Stimulated activated naive B cell treated with anti-CD40 and anti-IgM and Interleukin-4, amounts not matched to agents 10 μg/mL and 1 μg/mL and 100 μg/mL, for 72 hours (primary cell): ENCODE results near the gene GRPEL1.

ENCODE experiments used
- ATAC-seq, 2 donors: fragments of 150-1000 bp; cut with Tn5 transposase; replicated peaks; 2 replicates each; pipeline ENCODE4 v1.10.0; 2021; ENCODE audit warnings: moderate library complexity in 1 of 2
- DNase-seq: peaks from one replicate; pipeline ENCODE4 v3.0.0; 2021
- H3K27ac Mint-ChIP-seq: one replicate; pipeline ENCODE4 v1.8.0; 2022; ENCODE audit warnings: mild to moderate bottlenecking, mixed read lengths
- H3K27me3 Mint-ChIP-seq, 2 donors: one replicate each; pipeline ENCODE4 v1.8.0; 2022; ENCODE audit warnings: mixed read lengths in 2 of 2
- H3K36me3 Mint-ChIP-seq, 2 donors: one replicate each; pipeline ENCODE4 v1.8.0; 2022; ENCODE audit warnings: mixed read lengths in 2 of 2, mild to moderate bottlenecking in 1 of 2
- H3K4me1 Mint-ChIP-seq, 2 donors: one replicate each; pipeline ENCODE4 v1.8.0; 2022; ENCODE audit warnings: mixed read lengths in 2 of 2, mild to moderate bottlenecking in 1 of 2
- H3K4me3 Mint-ChIP-seq, 2 donors: one replicate each; pipeline ENCODE4 v1.8.0; 2022; ENCODE audit warnings: mild to moderate bottlenecking in 2 of 2, mixed read lengths in 2 of 2, moderate library complexity in 1 of 2
- H3K9me3 Mint-ChIP-seq, 2 donors: one replicate each; pipeline ENCODE4 v1.8.0; 2022; ENCODE audit warnings: mixed read lengths in 2 of 2, mild to moderate bottlenecking in 1 of 2

The GRPEL1 gene

DNA sequence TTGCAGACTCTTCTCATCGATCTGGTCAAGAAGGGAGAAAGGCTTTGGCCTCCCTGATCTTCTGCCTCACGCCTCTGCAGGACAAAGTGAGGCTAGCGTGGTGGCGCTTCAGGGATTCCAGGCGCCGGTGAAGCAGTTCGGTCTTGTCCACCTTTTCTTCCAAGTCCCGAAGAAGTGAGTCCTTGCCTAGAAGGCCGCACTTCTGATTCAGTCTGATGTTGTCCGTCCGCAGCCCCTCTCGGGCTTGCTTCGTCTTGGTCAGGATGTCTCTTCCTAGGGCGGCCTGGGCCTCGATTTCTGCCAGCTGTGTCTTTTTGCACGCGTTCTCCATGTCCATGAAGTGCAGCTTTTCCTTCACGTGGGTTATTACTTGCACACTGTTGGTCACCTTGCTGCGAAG lies 26.6 kb downstream of the GRPEL1 start:
- DNase-seq: no peak
- no peak for ATAC-seq
- H3K9me3 Mint-ChIP-seq: no peaks in the 10 kb centered on the region
- no peak overlapping the region for H3K4me3 Mint-ChIP-seq
- H3K27me3 Mint-ChIP-seq: no peaks in the 10 kb centered on the region
- H3K27ac Mint-ChIP-seq: no peak overlapping the region
- peaks cover 31 to 45% of the 10 kb centered on the region in 2 donors for H3K4me1 Mint-ChIP-seq
- peaks cover 0 to 2% of the 10 kb centered on the region in 2 donors for H3K36me3 Mint-ChIP-seq

DNA sequence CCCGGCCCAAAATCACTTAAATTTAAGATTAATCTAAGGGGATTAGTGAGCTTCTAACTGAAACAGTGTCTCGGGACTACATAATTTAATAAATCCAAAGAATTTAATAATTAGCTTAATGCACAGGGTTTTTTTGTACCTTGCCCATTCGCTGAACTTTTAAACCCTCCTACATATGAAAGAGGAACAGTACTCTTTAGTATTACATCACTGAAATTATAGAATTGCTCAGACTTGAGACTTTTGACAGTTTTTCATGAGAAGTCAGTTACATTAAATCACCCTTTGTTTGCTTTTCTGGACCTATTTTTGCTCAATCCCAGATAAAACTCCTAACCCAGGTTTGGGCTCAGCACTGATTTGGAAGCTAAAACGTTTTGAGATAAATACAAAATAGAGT lies 27.1 kb downstream of the GRPEL1 start:
- ATAC-seq: no peak
- no peaks in the 10 kb centered on the region for H3K9me3 Mint-ChIP-seq
- no peak for DNase-seq
- peaks cover 26 to 40% of the 10 kb centered on the region in 2 donors for H3K4me1 Mint-ChIP-seq
- H3K27ac Mint-ChIP-seq: no peak overlapping the region
- no peaks in the 10 kb centered on the region for H3K27me3 Mint-ChIP-seq
- no peak overlapping the region for H3K4me3 Mint-ChIP-seq
- peaks cover 0 to 2% of the 10 kb centered on the region in 2 donors for H3K36me3 Mint-ChIP-seq

DNA sequence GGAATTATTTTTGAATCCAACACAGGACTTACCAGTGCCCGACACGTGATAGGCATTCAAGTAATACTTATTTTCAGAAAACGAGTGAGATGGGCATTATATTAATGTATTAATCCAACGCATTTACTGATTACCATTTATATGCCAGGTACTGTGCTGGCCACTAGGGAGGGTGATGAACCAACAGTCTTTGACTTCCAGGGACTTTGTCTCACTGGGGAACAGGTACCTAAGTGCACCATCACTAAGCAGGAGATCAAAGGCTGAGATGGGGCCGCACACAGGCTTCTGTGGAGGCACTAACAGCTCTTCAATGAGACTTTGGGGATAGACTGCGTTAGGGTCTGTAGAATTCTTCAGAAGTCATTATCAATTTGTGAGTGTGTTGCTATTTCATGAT lies 30.4 kb downstream of the GRPEL1 start:
- no peak overlapping the region for H3K4me3 Mint-ChIP-seq
- no peak for ATAC-seq

DNA sequence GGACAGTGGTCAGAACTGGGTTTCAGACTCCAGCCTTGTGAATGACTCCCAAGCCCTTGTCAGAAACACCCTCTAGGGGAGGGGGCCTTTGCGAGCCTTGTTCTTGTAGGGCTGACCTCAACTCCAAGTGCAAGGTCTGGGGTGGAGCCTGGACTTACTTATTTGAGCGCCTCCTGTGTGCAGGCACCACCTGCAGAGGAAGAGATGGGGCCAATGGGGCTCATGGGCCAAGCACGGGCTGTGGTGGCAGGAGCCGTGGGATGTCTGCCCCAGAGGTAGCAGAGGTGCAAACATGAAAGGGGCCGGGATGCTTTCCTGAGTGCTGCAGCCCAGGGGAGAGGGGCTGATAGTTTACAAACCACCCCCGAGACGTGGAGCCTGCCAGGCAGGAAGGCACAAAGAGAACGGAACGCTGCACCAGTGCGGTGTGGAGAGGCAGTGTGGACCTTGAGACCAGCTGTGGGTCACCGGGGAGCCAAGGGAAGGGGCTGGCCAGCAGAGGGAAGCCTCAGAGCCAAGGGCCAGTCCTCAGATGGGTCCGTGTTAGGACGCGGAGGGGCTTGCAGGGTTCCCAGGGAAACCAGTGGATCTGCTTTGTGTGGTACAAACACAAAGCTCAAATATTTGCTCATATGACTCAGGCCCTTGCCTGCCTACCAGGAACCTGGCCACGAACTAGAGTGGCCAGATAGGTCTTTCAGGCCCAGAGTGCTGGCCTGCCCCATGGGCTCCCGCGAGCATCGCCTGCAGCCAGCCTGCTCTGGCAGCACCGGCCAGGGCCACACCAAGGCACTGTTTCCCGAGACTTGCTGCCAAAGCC lies 33.4 kb downstream of the GRPEL1 start:
- DNase-seq (no peak), ATAC-seq (no peak)
- H3K36me3 Mint-ChIP-seq: peaks cover 21 to 23% of the 10 kb centered on the region in 2 donors
- no peak overlapping the region for H3K27ac Mint-ChIP-seq
- H3K27me3 Mint-ChIP-seq: no peaks in the 10 kb centered on the region
- peaks cover 0 to 4% of the 10 kb centered on the region in 2 donors for H3K4me1 Mint-ChIP-seq
- peak overlapping the region in 1 of 2 donors; percentile 53 for H3K4me3 Mint-ChIP-seq
- no peaks in the 10 kb centered on the region for H3K9me3 Mint-ChIP-seq

More for the DNA sequence above, 30.4 kb downstream of the GRPEL1 start:
- H3K36me3 Mint-ChIP-seq: peaks cover 2 to 7% of the 10 kb centered on the region in 2 donors
- H3K9me3 Mint-ChIP-seq: no peaks in the 10 kb centered on the region
- no peak overlapping the region for H3K27ac Mint-ChIP-seq
- H3K27me3 Mint-ChIP-seq: no peaks in the 10 kb centered on the region
- no peak for DNase-seq
- peaks cover 11 to 14% of the 10 kb centered on the region in 2 donors for H3K4me1 Mint-ChIP-seq

DNA sequence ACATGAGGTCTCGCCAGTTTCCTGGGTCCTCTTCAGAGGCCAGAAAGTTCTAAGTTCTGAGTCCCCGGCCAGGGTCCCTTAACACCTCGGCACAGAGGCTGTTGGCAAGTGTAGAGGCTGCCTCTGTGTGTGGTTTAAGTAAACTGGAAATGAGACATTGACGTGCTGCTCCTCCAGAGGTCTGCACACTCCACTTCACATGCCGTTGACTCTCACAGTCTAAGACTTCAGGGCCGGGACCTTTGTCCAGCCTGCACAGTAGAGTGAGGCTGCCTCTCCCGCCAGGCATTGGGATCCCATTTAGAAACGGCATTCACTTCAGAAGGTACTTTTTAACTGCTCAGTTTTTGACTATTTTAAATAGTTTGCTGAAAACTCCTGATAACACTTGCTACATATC lies 35.3 kb downstream of the GRPEL1 start:
- Mint-ChIP-seq H3K4me3 (no peak overlapping the region), H3K36me3 (peaks cover 35 to 37% of the 10 kb centered on the region in 2 donors), H3K27me3 (no peaks in the 10 kb centered on the region), H3K27ac (no peak overlapping the region), H3K9me3 (peaks cover 0 to 1% of the 10 kb centered on the region in 2 donors), H3K4me1 (peaks cover 8 to 16% of the 10 kb centered on the region in 2 donors)
- no peak for DNase-seq
- ATAC-seq: no peak

GRCh38 chr4:7031558-7032449 lies 36.1 kb downstream of the GRPEL1 start:
- ATAC-seq: no peak
- H3K27ac Mint-ChIP-seq: no peak overlapping the region
- peaks cover 13 to 24% of the 10 kb centered on the region in 2 donors for H3K4me1 Mint-ChIP-seq
- peaks cover 0 to 2% of the 10 kb centered on the region in 2 donors for H3K9me3 Mint-ChIP-seq
- no peak overlapping the region for H3K4me3 Mint-ChIP-seq
- no peaks in the 10 kb centered on the region for H3K27me3 Mint-ChIP-seq
- no peak for DNase-seq
- peaks cover 42 to 45% of the 10 kb centered on the region in 2 donors for H3K36me3 Mint-ChIP-seq

GRCh38 chr4:7030856-7031255 lies 37.0 kb downstream of the GRPEL1 start:
- Mint-ChIP-seq H3K27ac (peak overlapping the region; percentile 70), H3K4me1 (peaks cover 13 to 28% of the 10 kb centered on the region in 2 donors), H3K4me3 (no peak overlapping the region), H3K9me3 (peaks cover 0 to 2% of the 10 kb centered on the region in 2 donors), H3K27me3 (no peaks in the 10 kb centered on the region), H3K36me3 (peaks cover 47 to 54% of the 10 kb centered on the region in 2 donors)
- no peak for ATAC-seq
- no peak for DNase-seq

DNA sequence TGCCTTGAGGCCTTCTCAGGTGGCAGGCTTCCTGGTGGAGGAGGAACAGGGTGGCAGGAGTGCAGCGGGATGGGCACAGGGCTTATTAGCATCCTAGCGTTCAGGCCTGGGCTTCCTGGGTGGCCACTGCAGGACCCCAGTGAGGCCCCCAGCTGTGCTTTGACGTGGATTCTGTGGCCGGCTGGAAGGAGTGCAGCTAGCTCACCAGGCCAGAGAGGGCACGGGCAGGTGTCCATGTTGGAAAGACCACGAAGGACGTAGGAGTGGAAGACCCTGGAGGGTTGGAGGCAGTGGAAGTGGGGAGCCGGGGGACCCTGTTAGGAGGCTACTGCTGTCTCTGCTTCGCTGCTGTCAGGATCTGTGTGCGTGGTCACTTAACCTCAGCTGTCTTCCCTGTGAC lies 37.9 kb downstream of the GRPEL1 start:
- no peak overlapping the region for H3K27ac Mint-ChIP-seq
- DNase-seq: no peak
- H3K4me1 Mint-ChIP-seq: peaks cover 13 to 28% of the 10 kb centered on the region in 2 donors
- H3K4me3 Mint-ChIP-seq: no peak overlapping the region
- H3K36me3 Mint-ChIP-seq: peaks cover 47 to 55% of the 10 kb centered on the region in 2 donors
- no peak for ATAC-seq
- H3K9me3 Mint-ChIP-seq: peaks cover 0 to 2% of the 10 kb centered on the region in 2 donors
- no peaks in the 10 kb centered on the region for H3K27me3 Mint-ChIP-seq

DNA sequence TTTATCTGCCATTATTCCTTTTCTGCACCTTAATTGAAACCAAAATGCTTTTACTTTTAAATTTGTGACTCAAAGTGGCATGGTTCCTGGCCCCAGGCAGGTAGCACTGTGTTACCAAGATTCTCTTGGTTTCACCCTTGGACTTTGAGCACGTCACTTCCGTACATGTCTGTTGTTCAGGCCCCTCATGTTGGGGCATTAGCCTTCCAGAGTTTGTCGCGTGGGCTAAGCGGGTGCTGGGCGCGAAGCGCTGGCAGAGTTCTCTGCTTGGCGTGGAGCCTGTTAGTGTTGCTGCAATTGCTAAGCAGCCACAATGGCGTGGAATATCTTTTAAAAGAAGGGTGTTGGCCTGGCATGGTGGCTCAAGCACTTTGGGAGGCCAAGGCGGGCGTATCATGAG lies 38.7 kb downstream of the GRPEL1 start:
- Mint-ChIP-seq H3K4me3 (no peak overlapping the region), H3K4me1 (peaks cover 13 to 28% of the 10 kb centered on the region in 2 donors), H3K27ac (peak overlapping the region; percentile 65), H3K36me3 (peaks cover 47 to 55% of the 10 kb centered on the region in 2 donors), H3K27me3 (no peaks in the 10 kb centered on the region), H3K9me3 (peaks cover 0 to 2% of the 10 kb centered on the region in 2 donors)
- DNase-seq: no peak
- ATAC-seq: no peak

DNA sequence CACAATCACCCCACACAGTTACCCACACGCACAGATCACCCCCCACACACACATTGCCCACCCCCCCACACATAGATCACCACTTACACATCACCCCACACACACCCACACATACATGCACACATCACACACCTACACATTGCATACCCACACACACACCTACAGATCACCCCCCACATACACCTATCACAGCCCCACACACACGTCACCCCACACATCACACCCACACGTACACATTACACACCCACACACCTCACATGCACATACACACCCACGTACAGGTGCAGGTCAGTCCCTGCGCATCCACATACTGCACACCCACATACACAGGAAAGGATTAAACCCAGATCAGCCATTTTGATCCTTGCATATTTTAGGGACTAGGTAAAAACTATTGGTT lies 40.0 kb downstream of the GRPEL1 start:
- no peak overlapping the region for H3K27ac Mint-ChIP-seq
- H3K27me3 Mint-ChIP-seq: no peaks in the 10 kb centered on the region
- ATAC-seq (no peak), DNase-seq (no peak)
- peaks cover 0 to 2% of the 10 kb centered on the region in 2 donors for H3K9me3 Mint-ChIP-seq
- no peak overlapping the region for H3K4me3 Mint-ChIP-seq
- H3K4me1 Mint-ChIP-seq: peaks cover 13 to 28% of the 10 kb centered on the region in 2 donors
- peaks cover 43 to 61% of the 10 kb centered on the region in 2 donors for H3K36me3 Mint-ChIP-seq

GRCh38 chr4:7027284-7027683 lies 40.6 kb downstream of the GRPEL1 start:
- Mint-ChIP-seq H3K36me3 (peaks cover 41 to 61% of the 10 kb centered on the region in 2 donors), H3K27ac (no peak overlapping the region), H3K27me3 (no peaks in the 10 kb centered on the region), H3K4me3 (no peak overlapping the region), H3K9me3 (peaks cover 0 to 2% of the 10 kb centered on the region in 2 donors), H3K4me1 (peaks cover 13 to 28% of the 10 kb centered on the region in 2 donors)
- ATAC-seq (no peak), DNase-seq (no peak)

DNA sequence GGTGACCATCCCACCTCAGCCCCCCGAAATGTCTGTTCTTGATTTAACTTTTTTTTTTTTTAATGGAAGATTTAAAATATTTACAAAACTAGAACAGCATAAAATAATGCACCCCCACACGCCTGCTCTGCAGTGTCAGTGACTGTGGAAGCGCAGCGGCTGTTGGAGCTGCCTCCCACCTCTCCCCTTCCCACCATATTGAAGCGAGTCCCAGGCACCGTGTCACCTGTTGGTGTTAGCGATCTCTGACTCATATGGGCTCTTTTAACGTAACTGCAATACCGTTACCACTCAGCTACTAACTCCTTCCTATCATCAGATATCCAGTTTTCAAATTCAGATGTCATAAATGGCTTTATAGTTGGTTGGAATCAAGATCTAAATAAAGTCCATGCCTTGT lies 41.8 kb downstream of the GRPEL1 start:
- Mint-ChIP-seq H3K27me3 (no peaks in the 10 kb centered on the region), H3K4me1 (peaks cover 13 to 24% of the 10 kb centered on the region in 2 donors), H3K36me3 (peaks cover 45 to 65% of the 10 kb centered on the region in 2 donors), H3K9me3 (peaks cover 0 to 2% of the 10 kb centered on the region in 2 donors), H3K4me3 (no peak overlapping the region), H3K27ac (no peak overlapping the region)
- ATAC-seq (no peak), DNase-seq (no peak)

DNA sequence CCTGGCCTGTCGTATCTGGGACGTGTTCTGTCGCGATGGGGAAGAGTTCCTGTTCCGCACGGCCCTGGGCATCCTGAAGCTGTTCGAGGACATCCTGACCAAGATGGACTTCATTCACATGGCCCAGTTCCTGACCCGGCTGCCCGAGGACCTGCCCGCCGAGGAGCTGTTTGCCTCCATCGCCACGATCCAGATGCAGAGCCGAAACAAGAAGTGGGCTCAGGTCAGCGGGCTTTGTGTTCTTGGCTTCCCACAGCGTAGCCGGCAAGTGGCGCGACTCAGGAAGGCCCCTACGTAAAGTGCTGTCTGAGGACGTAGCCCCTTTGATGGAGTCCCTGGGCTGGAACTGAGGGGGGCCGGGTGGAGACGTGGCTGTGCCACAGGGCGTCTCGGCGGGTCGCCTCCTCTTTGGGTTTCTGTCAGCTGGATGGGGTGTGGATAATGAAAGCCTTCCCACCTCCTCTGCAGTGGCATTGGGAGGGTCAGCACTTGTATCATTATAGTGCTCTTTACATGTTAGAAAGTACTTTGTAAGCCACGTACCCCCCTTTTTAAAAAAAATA lies 42.7 kb downstream of the GRPEL1 start:
- H3K36me3 Mint-ChIP-seq: peaks cover 44 to 66% of the 10 kb centered on the region in 2 donors
- H3K4me3 Mint-ChIP-seq: no peak overlapping the region
- H3K27ac Mint-ChIP-seq: no peak overlapping the region
- DNase-seq: no peak
- H3K9me3 Mint-ChIP-seq: peaks cover 0 to 2% of the 10 kb centered on the region in 2 donors
- no peak for ATAC-seq
- H3K4me1 Mint-ChIP-seq: peaks cover 13 to 24% of the 10 kb centered on the region in 2 donors
- H3K27me3 Mint-ChIP-seq: no peaks in the 10 kb centered on the region

GRCh38 chr4:7024336-7024890 lies 43.5 kb downstream of the GRPEL1 start:
- Mint-ChIP-seq H3K9me3 (peaks cover 0 to 2% of the 10 kb centered on the region in 2 donors), H3K4me1 (peaks cover 13 to 24% of the 10 kb centered on the region in 2 donors), H3K27me3 (no peaks in the 10 kb centered on the region), H3K36me3 (peaks cover 39 to 62% of the 10 kb centered on the region in 2 donors), H3K27ac (no peak overlapping the region), H3K4me3 (no peak overlapping the region)
- no peak for ATAC-seq
- no peak for DNase-seq
